Measurements from ENCODE around the gene SINHCAF. TPM values are rescaled to one million over a fixed set of nuclear protein-coding genes. Genes with fewer than 3 reads are reported as not detected.

The SINHCAF gene
- total RNA-seq, 1 experiment from 2014 or later, result 179 TPM

DNA sequence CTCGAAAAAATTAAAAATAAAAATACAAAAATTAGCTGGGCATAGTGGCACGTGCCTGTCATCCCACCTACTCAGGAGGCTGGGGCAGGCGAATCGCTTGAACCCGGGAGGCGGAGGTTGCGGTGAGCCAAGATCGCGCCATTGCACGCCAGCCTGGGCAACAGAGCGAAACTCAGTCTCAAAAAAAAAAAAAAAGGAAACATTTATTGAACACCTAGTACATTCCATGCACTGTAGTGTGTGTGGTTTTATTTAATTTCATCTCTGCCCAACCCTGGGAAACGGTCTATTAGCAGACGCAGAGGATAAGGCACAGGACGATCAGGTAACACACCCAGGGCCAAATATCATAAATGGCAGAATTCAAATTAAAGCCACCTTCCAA lies 35.8 kb upstream of the SINHCAF start:
- Histone ChIP-seq H3K4me3 (replicated peaks in 1 of 2; ENCODE audit: low read depth in 1 of 2, low read length in 2 of 2) (no peak overlapping the region), H2AFZ (ENCODE audit: low read depth, low read length, poor library complexity, severe bottlenecking) (no peak overlapping the region), H3K27me3 (ENCODE audit: insufficient read depth, low read length) (no peaks in the 10 kb centered on the region), H3K27ac (ENCODE audit: low read depth, low read length) (no peak overlapping the region), H3K4me2 (ENCODE audit: low read length) (no peak overlapping the region), H4K20me1 (ENCODE audit: insufficient read depth) (no peaks in the 10 kb centered on the region), H3K36me3 (ENCODE audit: control insufficient read depth in 1 of 2, insufficient read depth in 2 of 2, low read length in 2 of 2) (no peaks in the 10 kb centered on the region), H3K9ac (ENCODE audit: low read length) (no peak overlapping the region), H3K9me3 (ENCODE audit: control insufficient read depth in 1 of 2, insufficient read depth in 1 of 2, low read depth in 1 of 2, low read length in 2 of 2) (no peaks in the 10 kb centered on the region), H3K79me2 (ENCODE audit: insufficient read depth, low read length) (no peaks in the 10 kb centered on the region), H3K9me2 (ENCODE audit: insufficient read depth) (no peaks in the 10 kb centered on the region), H3K4me1 (ENCODE audit: control insufficient read depth in 1 of 2, insufficient read depth in 2 of 2, low read length in 2 of 2) (peaks cover 0 to 6% of the 10 kb centered on the region in 2 experiments; a peak in 1 of 4 replicates)
- RAD21 ChIA-PET (ENCODE audit: low non-redundant PET in 1 of 2, low total read pairs in 2 of 2, uncharacterized antibody in 2 of 2, unreplicated experiment in 2 of 2), result no interaction called here
- intact Hi-C loops (cut with micrococcal nuclease), result no loop called here
- CTCF ChIA-PET, result interaction anchor here (2.0 kb wide), 1 partner anchor 110 kb away, joined by 4 read pairs; no protein-coding TSS in a partner anchor
- TF ChIP-seq JUND (IDR thresholded peaks at IDR 0.05), result no peak
- TF ChIP-seq, protein P1, sequence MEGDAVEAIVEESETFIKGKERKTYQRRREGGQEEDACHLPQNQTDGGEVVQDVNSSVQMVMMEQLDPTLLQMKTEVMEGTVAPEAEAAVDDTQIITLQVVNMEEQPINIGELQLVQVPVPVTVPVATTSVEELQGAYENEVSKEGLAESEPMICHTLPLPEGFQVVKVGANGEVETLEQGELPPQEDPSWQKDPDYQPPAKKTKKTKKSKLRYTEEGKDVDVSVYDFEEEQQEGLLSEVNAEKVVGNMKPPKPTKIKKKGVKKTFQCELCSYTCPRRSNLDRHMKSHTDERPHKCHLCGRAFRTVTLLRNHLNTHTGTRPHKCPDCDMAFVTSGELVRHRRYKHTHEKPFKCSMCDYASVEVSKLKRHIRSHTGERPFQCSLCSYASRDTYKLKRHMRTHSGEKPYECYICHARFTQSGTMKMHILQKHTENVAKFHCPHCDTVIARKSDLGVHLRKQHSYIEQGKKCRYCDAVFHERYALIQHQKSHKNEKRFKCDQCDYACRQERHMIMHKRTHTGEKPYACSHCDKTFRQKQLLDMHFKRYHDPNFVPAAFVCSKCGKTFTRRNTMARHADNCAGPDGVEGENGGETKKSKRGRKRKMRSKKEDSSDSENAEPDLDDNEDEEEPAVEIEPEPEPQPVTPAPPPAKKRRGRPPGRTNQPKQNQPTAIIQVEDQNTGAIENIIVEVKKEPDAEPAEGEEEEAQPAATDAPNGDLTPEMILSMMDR (IDR thresholded peaks at IDR 0.05 in 2 of 3, conservative IDR thresholded peaks at IDR 0.05 in 1 of 3; ENCODE audit: borderline replicate concordance in 1 of 3, insufficient read depth in 1 of 3, low read depth in 2 of 3, low read length in 2 of 3), result no peak
- TF ChIP-seq EZH2 (IDR thresholded peaks at IDR 0.05), result no peak
- TF ChIP-seq, protein P2, sequence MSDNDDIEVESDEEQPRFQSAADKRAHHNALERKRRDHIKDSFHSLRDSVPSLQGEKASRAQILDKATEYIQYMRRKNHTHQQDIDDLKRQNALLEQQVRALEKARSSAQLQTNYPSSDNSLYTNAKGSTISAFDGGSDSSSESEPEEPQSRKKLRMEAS (IDR thresholded peaks at IDR 0.05), result no peak
- TF ChIP-seq SRF (IDR thresholded peaks at IDR 0.05; ENCODE audit: low read depth), result no peak
- TF ChIP-seq CEBPB (IDR thresholded peaks at IDR 0.05; ENCODE audit: low read depth), result no peak
- TF ChIP-seq FOSL1 (IDR thresholded peaks at IDR 0.05; ENCODE audit: low read depth), result no peak
- no peak for TF ChIP-seq TCF7L2 (IDR thresholded peaks at IDR 0.05; ENCODE audit: borderline replicate concordance, extremely low read depth, insufficient read depth, insufficient read length)
- TF ChIP-seq, protein P3, sequence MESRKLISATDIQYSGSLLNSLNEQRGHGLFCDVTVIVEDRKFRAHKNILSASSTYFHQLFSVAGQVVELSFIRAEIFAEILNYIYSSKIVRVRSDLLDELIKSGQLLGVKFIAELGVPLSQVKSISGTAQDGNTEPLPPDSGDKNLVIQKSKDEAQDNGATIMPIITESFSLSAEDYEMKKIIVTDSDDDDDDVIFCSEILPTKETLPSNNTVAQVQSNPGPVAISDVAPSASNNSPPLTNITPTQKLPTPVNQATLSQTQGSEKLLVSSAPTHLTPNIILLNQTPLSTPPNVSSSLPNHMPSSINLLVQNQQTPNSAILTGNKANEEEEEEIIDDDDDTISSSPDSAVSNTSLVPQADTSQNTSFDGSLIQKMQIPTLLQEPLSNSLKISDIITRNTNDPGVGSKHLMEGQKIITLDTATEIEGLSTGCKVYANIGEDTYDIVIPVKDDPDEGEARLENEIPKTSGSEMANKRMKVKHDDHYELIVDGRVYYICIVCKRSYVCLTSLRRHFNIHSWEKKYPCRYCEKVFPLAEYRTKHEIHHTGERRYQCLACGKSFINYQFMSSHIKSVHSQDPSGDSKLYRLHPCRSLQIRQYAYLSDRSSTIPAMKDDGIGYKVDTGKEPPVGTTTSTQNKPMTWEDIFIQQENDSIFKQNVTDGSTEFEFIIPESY (IDR thresholded peaks at IDR 0.05; ENCODE audit: extremely low read depth, insufficient replicate concordance, low read length), result no peak
- no peak for TF ChIP-seq ELF1 (IDR thresholded peaks at IDR 0.05; ENCODE audit: borderline replicate concordance, low read depth)
- no peak for TF ChIP-seq SIN3A (IDR thresholded peaks at IDR 0.05; ENCODE audit: low read depth)
- DNase-seq (ENCODE audit: low read depth, low spot score) (no peak), ATAC-seq (no peak)
- no TSS peak for BruUV-seq (replicated peaks)
- POLR2A ChIA-PET, result no interaction called here

All from HCT116 (cell line).